ENCODE results near the gene CYP4V2. TPM values are rescaled to one million over a fixed set of nuclear protein-coding genes. Genes with fewer than 3 reads are reported as not detected.
"Not testable (repeated sequence)": the region's sequence is repeated elsewhere in the genome, so short reads cannot be mapped to it uniquely, and the experiment has no call there.

The CYP4V2 gene
- total RNA-seq, 3 donors from 2014 or later: 28.2 to 40.8 (median 36.6) TPM

- intact Hi-C loops (cut with DNase I; ENCODE audit: low total_unique reads): no loop called here
- Histone ChIP-seq H3K4me3 (no peak overlapping the region), H3K27ac (no peak overlapping the region), H3K27me3 (no peaks in the 10 kb centered on the region), H3K36me3 (no peaks in the 10 kb centered on the region), H3K4me1 (no peaks in the 10 kb centered on the region), H3K9me3 (no peaks in the 10 kb centered on the region)
- TF ChIP-seq POLR2AphosphoS5 (IDR thresholded peaks at IDR 0.05) (no peak), POLR2A (IDR thresholded peaks at IDR 0.05) (no peak)
- TF ChIP-seq, protein P1, sequence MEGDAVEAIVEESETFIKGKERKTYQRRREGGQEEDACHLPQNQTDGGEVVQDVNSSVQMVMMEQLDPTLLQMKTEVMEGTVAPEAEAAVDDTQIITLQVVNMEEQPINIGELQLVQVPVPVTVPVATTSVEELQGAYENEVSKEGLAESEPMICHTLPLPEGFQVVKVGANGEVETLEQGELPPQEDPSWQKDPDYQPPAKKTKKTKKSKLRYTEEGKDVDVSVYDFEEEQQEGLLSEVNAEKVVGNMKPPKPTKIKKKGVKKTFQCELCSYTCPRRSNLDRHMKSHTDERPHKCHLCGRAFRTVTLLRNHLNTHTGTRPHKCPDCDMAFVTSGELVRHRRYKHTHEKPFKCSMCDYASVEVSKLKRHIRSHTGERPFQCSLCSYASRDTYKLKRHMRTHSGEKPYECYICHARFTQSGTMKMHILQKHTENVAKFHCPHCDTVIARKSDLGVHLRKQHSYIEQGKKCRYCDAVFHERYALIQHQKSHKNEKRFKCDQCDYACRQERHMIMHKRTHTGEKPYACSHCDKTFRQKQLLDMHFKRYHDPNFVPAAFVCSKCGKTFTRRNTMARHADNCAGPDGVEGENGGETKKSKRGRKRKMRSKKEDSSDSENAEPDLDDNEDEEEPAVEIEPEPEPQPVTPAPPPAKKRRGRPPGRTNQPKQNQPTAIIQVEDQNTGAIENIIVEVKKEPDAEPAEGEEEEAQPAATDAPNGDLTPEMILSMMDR (IDR thresholded peaks at IDR 0.05): no peak
- no peak for DNase-seq (ENCODE audit: low spot score in 2 of 2)
Observed at GRCh38 chr4:186240848-186241491, 49.6 kb downstream of the CYP4V2 start.

DNA sequence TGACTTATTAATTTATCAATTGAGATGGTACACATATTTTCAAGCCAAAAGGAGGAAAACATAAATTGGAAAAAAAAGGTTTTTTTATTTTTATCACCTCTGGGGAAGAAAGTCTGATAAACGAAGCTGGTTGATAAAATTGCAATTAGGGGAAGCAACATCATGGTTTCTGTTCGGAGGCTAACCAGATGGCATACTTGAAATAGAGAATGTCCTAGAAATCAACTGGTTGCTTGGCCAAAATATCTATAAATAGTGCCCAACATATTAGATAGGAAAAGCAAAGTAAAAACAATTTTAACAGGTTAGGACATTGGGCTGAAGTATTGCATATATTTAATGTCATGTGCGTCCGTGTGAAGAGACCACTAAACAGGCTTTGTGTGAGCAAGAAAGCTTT is 50.2 kb downstream of the CYP4V2 start:
- no peaks in the 10 kb centered on the region for H3K36me3 ChIP-seq
- TF ChIP-seq POLR2AphosphoS5 (IDR thresholded peaks at IDR 0.05): no peak
- TF ChIP-seq, protein P1 (IDR thresholded peaks at IDR 0.05): no peak
- no peak for TF ChIP-seq POLR2A (IDR thresholded peaks at IDR 0.05)
- DNase-seq (ENCODE audit: low spot score in 2 of 2): no peak
- no peak overlapping the region for H3K27ac ChIP-seq
- H3K27me3 ChIP-seq: no peaks in the 10 kb centered on the region
- H3K9me3 ChIP-seq: no peaks in the 10 kb centered on the region
- no peaks in the 10 kb centered on the region for H3K4me1 ChIP-seq
- intact Hi-C loops (cut with DNase I; ENCODE audit: low total_unique reads): no loop called here
- no peak overlapping the region for H3K4me3 ChIP-seq

GRCh38 chr4:186242031-186242430 is 50.7 kb downstream of the CYP4V2 start:
- H3K4me1 ChIP-seq; H3K9me3 ChIP-seq; H3K27me3 ChIP-seq; intact Hi-C loops (cut with DNase I; ENCODE audit: low total_unique reads); H3K27ac ChIP-seq; H3K4me3 ChIP-seq; DNase-seq (ENCODE audit: low spot score in 2 of 2); H3K36me3 ChIP-seq: not testable (repeated sequence)

GRCh38 chr4:186243331-186243730 is 52.0 kb downstream of the CYP4V2 start:
- Histone ChIP-seq H3K36me3 (no peaks in the 10 kb centered on the region), H3K27me3 (no peaks in the 10 kb centered on the region), H3K9me3 (no peaks in the 10 kb centered on the region), H3K4me3 (no peak overlapping the region), H3K4me1 (no peaks in the 10 kb centered on the region), H3K27ac (no peak overlapping the region)
- DNase-seq (ENCODE audit: low spot score in 2 of 2): no peak
- intact Hi-C loops (cut with DNase I; ENCODE audit: low total_unique reads): no loop called here
- no peak for TF ChIP-seq POLR2A (IDR thresholded peaks at IDR 0.05)
- TF ChIP-seq, protein P1 (IDR thresholded peaks at IDR 0.05): no peak
- TF ChIP-seq POLR2AphosphoS5 (IDR thresholded peaks at IDR 0.05): no peak

GRCh38 chr4:186244835-186245234 is 53.5 kb downstream of the CYP4V2 start:
- Histone ChIP-seq H3K9me3 (no peaks in the 10 kb centered on the region), H3K4me3 (no peak overlapping the region), H3K36me3 (no peaks in the 10 kb centered on the region), H3K27me3 (no peaks in the 10 kb centered on the region), H3K27ac (no peak overlapping the region), H3K4me1 (no peaks in the 10 kb centered on the region)
- TF ChIP-seq POLR2AphosphoS5 (IDR thresholded peaks at IDR 0.05) (no peak), POLR2A (IDR thresholded peaks at IDR 0.05) (no peak)
- TF ChIP-seq, protein P1 (IDR thresholded peaks at IDR 0.05): no peak
- no peak for DNase-seq (ENCODE audit: low spot score in 2 of 2)
- intact Hi-C loops (cut with DNase I; ENCODE audit: low total_unique reads): no loop called here

GRCh38 chr4:186247062-186247752 is 55.8 kb downstream of the CYP4V2 start:
- H3K27me3 ChIP-seq; DNase-seq (ENCODE audit: low spot score in 2 of 2); H3K4me1 ChIP-seq; intact Hi-C loops (cut with DNase I; ENCODE audit: low total_unique reads); H3K27ac ChIP-seq; H3K9me3 ChIP-seq; H3K36me3 ChIP-seq; H3K4me3 ChIP-seq: not testable (repeated sequence)
